T-cell (primary cell): ENCODE data around the gene RALGAPA1. TPM values are rescaled to one million over a fixed set of nuclear protein-coding genes. Genes with fewer than 3 reads are reported as not detected.

Experiments
- ATAC-seq, 4 experiments: fragments of 200-7000 bp in 3 of 4; fragments of 150-1000 bp in 1 of 4; cut with Tn5 transposase; replicated peaks in 1 of 4; 1 replicate in 3 of 4; 2 replicates in 1 of 4; pipeline ENCODE4 v1.10.0; 2021; ENCODE audit warnings: moderate library complexity in 3 of 4, mild to moderate bottlenecking in 2 of 4, moderate number of reproducible peaks in 1 of 4
- CTCF ChIA-PET, 2 donors: fragments of 300-600 bp; sonication (Branson Sonifier 250); formaldehyde crosslinking; loops; one replicate each; lab custom pipeline; 2022; ENCODE audit warnings: antibody characterized with exemption in 2 of 2; lab: Charles Lee
- POLR2A ChIA-PET, 2 donors: fragments of 300-600 bp; sonication (Branson Sonifier 250); formaldehyde crosslinking; loops; one replicate each; lab custom pipeline; 2022; ENCODE audit warnings: antibody characterized with exemption in 2 of 2; lab: Charles Lee
- DNase-seq, 35 experiments: peaks; one replicate each; pipeline versions ENCODE4 v3.0.0 to v3.0.0-alpha.2; 2013 to 2023
- H3K27ac ChIP-seq: one replicate; pipeline ENCODE4 v1.5.1; 2013; ENCODE audit warnings: low read length
- H3K27me3 ChIP-seq, 2 experiments: replicated peaks in 1 of 2; 1 replicate in 1 of 2; 2 replicates in 1 of 2; pipeline versions ENCODE4 v1.6.1 to v1.7.0; 2013; ENCODE audit warnings: low read length in 1 of 2, mixed read lengths in 1 of 2; ENCODE audit not compliant: control insufficient read depth in 2 of 2, insufficient read depth in 2 of 2; ENCODE audit errors: extremely low read depth in 1 of 2
- H3K36me3 ChIP-seq, 2 donors: 1 replicate in 1 of 2; 2 replicates in 1 of 2; pipeline versions ENCODE4 v1.6.1 to v1.7.0; 2013; ENCODE audit warnings: low read length in 1 of 2; ENCODE audit not compliant: control insufficient read depth in 2 of 2, insufficient read depth in 1 of 2; ENCODE audit errors: extremely low read depth in 1 of 2
- H3K4me1 ChIP-seq, 2 experiments: 1 replicate in 1 of 2; 2 replicates in 1 of 2; pipeline versions ENCODE4 v1.6.1 to v1.7.0; 2013; ENCODE audit warnings: low read length in 2 of 2, mixed read lengths in 1 of 2; ENCODE audit not compliant: insufficient read depth in 2 of 2, control insufficient read depth in 1 of 2; ENCODE audit errors: extremely low read depth in 1 of 2
- H3K4me3 ChIP-seq, 2 donors: 1 replicate in 1 of 2; 2 replicates in 1 of 2; pipeline versions ENCODE4 v1.5.1 to v1.7.0; 2013; ENCODE audit warnings: mild to moderate bottlenecking in 2 of 2, low read length in 1 of 2, moderate library complexity in 1 of 2; ENCODE audit not compliant: control insufficient read depth in 1 of 2; ENCODE audit errors: extremely low read depth in 1 of 2
- H3K9me3 ChIP-seq: 2 replicates; pipeline ENCODE4 v1.7.0; 2013
- H3K27ac Mint-ChIP-seq, 2 donors: one replicate each; pipeline ENCODE4 v1.8.0; 2020 to 2021; ENCODE audit warnings: mild to moderate bottlenecking in 2 of 2, mixed read lengths in 2 of 2
- H3K27me3 Mint-ChIP-seq, 2 donors: one replicate each; pipeline ENCODE4 v1.8.0; 2021 to 2022; ENCODE audit warnings: mixed read lengths in 2 of 2
- H3K36me3 Mint-ChIP-seq: one replicate; pipeline ENCODE4 v1.8.0; 2021; ENCODE audit warnings: mixed read lengths
- H3K4me1 Mint-ChIP-seq, 3 donors: one replicate each; pipeline ENCODE4 v1.8.0; 2020 to 2022; ENCODE audit warnings: mixed read lengths in 3 of 3, mild to moderate bottlenecking in 1 of 3
- H3K4me3 Mint-ChIP-seq, 3 donors: one replicate each; pipeline ENCODE4 v1.8.0; 2020 to 2022; ENCODE audit warnings: mild to moderate bottlenecking in 3 of 3, mixed read lengths in 3 of 3, moderate library complexity in 3 of 3
- H3K9me3 Mint-ChIP-seq, 3 donors: one replicate each; pipeline ENCODE4 v1.8.0; 2020 to 2022; ENCODE audit warnings: mixed read lengths in 3 of 3
- WGBS: methylation state at CpG from one replicate; pipeline ENCODE4 v1.1.5; 2013; ENCODE audit warnings: missing lambda C conversion rate; ENCODE audit not compliant: insufficient coverage; 5-methylcytosine and 5-hydroxymethylcytosine counted together
- total RNA-seq, 35 experiments: library from RNA in 6 of 35; stranded (reverse) in 6 of 35; fragments of 120-200 nt in 1 of 35; gene quantifications; one replicate each; pipeline versions ENCODE4 v1.2.1 to v1.2.4 and lab custom pipeline; 2013 to 2026

The RALGAPA1 gene
- total RNA-seq, 5 donors from 2014 or later (not counting 1 experiment from before 2014, with no cell fraction given), result 65.1 to 88.9 (median 82.9) TPM

- no peaks in the 10 kb centered on the region for H3K9me3 Mint-ChIP-seq
- no peak overlapping the region for H3K4me3 Mint-ChIP-seq
- H3K27ac Mint-ChIP-seq, result no peak overlapping the region
- ATAC-seq (no peak), DNase-seq (no peak)
- ChIA-PET CTCF (no interaction called here), POLR2A (no interaction called here)
- no peaks in the 10 kb centered on the region for H3K36me3 ChIP-seq
- H3K27me3 ChIP-seq, result no peaks in the 10 kb centered on the region
- H3K36me3 Mint-ChIP-seq, result no peaks in the 10 kb centered on the region
- H3K4me3 ChIP-seq, result no peak overlapping the region
- no peaks in the 10 kb centered on the region for H3K9me3 ChIP-seq
- no peak overlapping the region for H3K27ac ChIP-seq
- H3K4me1 ChIP-seq, result no peaks in the 10 kb centered on the region
- no peaks in the 10 kb centered on the region for H3K4me1 Mint-ChIP-seq
- peaks cover 5 to 7% of the 10 kb centered on the region in 2 donors for H3K27me3 Mint-ChIP-seq
- WGBS, result 85% methylated on average over 3 of the region's 4 CpGs
Measured at GRCh38 chr14:35512765-35513164, 296.3 kb downstream of the RALGAPA1 start.

GRCh38 chr14:35509846-35510245 lies 299.2 kb downstream of the RALGAPA1 start:
- ATAC-seq (no peak), DNase-seq (no peak)
- ChIA-PET POLR2A (no interaction called here), CTCF (interaction anchor here in 1 of 2 donors (0.7 kb wide), 1 partner anchor 589 kb away, joined by 5 read pairs; no protein-coding TSS in a partner anchor)
- Histone ChIP-seq H3K4me1 (no peaks in the 10 kb centered on the region), H3K27me3 (no peaks in the 10 kb centered on the region), H3K4me3 (no peak overlapping the region), H3K36me3 (no peaks in the 10 kb centered on the region), H3K9me3 (no peaks in the 10 kb centered on the region), H3K27ac (no peak overlapping the region)
- no peak overlapping the region for H3K27ac Mint-ChIP-seq
- H3K27me3 Mint-ChIP-seq, result peaks cover 0 to 5% of the 10 kb centered on the region in 2 donors
- H3K4me3 Mint-ChIP-seq, result no peak overlapping the region
- H3K36me3 Mint-ChIP-seq, result no peaks in the 10 kb centered on the region
- no peaks in the 10 kb centered on the region for H3K4me1 Mint-ChIP-seq
- H3K9me3 Mint-ChIP-seq, result no peaks in the 10 kb centered on the region
- no CpG with 5 or more reads among the region's 2 CpGs for WGBS

GRCh38 chr14:35506927-35507326 lies 302.2 kb downstream of the RALGAPA1 start:
- Mint-ChIP-seq H3K9me3 (no peaks in the 10 kb centered on the region), H3K27ac (no peak overlapping the region), H3K4me3 (no peak overlapping the region), H3K27me3 (peaks cover 0 to 12% of the 10 kb centered on the region in 2 donors), H3K36me3 (no peaks in the 10 kb centered on the region), H3K4me1 (no peaks in the 10 kb centered on the region)
- Histone ChIP-seq H3K4me3 (no peak overlapping the region), H3K9me3 (no peaks in the 10 kb centered on the region), H3K36me3 (no peaks in the 10 kb centered on the region), H3K4me1 (no peaks in the 10 kb centered on the region), H3K27ac (no peak overlapping the region), H3K27me3 (no peaks in the 10 kb centered on the region)
- CTCF ChIA-PET, result interaction anchor here in 1 of 2 donors (0.8 kb wide), 1 partner anchor 366 kb away, joined by 3 read pairs; no protein-coding TSS in a partner anchor
- POLR2A ChIA-PET, result no interaction called here
- no peak for ATAC-seq
- DNase-seq, result no peak

- Mint-ChIP-seq H3K9me3 (no peaks in the 10 kb centered on the region), H3K27ac (no peak overlapping the region), H3K4me1 (no peaks in the 10 kb centered on the region), H3K4me3 (no peak overlapping the region), H3K36me3 (no peaks in the 10 kb centered on the region), H3K27me3 (peaks cover 4 to 17% of the 10 kb centered on the region in 2 donors)
- WGBS, result 79% methylated on average over 4 of the region's 6 CpGs
- ChIA-PET POLR2A (interaction anchor here in 1 of 2 donors (0.5 kb wide), 1 partner anchor 299 kb away, joined by 11 read pairs; no protein-coding TSS in a partner anchor), CTCF (interaction anchor here in 1 of 2 donors (0.8 kb wide), 1 partner anchor 366 kb away, joined by 3 read pairs; no protein-coding TSS in a partner anchor)
- ATAC-seq (no peak), DNase-seq (no peak)
- Histone ChIP-seq H3K4me1 (no peaks in the 10 kb centered on the region), H3K27me3 (no peaks in the 10 kb centered on the region), H3K27ac (no peak overlapping the region), H3K36me3 (no peaks in the 10 kb centered on the region), H3K4me3 (no peak overlapping the region), H3K9me3 (no peaks in the 10 kb centered on the region)
Measured at GRCh38 chr14:35506461-35506860, 302.6 kb downstream of the RALGAPA1 start.

- no peaks in the 10 kb centered on the region for H3K4me1 ChIP-seq
- no peaks in the 10 kb centered on the region for H3K4me1 Mint-ChIP-seq
- no peaks in the 10 kb centered on the region for H3K36me3 Mint-ChIP-seq
- H3K9me3 ChIP-seq, result no peaks in the 10 kb centered on the region
- no peaks in the 10 kb centered on the region for H3K36me3 ChIP-seq
- no peak overlapping the region for H3K27ac Mint-ChIP-seq
- H3K27me3 ChIP-seq, result no peaks in the 10 kb centered on the region
- peaks cover 0 to 3% (median 0%) of the 10 kb centered on the region in 3 donors for H3K9me3 Mint-ChIP-seq
- H3K4me3 Mint-ChIP-seq, result no peak overlapping the region
- H3K27ac ChIP-seq, result no peak overlapping the region
- WGBS, result no CpG with 5 or more reads among the region's 1 CpG
- ATAC-seq (no peak), DNase-seq (no peak)
- ChIA-PET POLR2A (no interaction called here), CTCF (no interaction called here)
- no peak overlapping the region for H3K4me3 ChIP-seq
- peaks cover 8 to 25% of the 10 kb centered on the region in 2 donors for H3K27me3 Mint-ChIP-seq
Measured at GRCh38 chr14:35504260-35504659, 304.8 kb downstream of the RALGAPA1 start.

GRCh38 chr14:35503646-35504045 lies 305.4 kb downstream of the RALGAPA1 start:
- Mint-ChIP-seq H3K27ac (no peak overlapping the region), H3K36me3 (no peaks in the 10 kb centered on the region), H3K9me3 (peaks cover 0 to 3% (median 0%) of the 10 kb centered on the region in 3 donors), H3K27me3 (peaks cover 13 to 19% of the 10 kb centered on the region in 2 donors), H3K4me1 (no peaks in the 10 kb centered on the region), H3K4me3 (no peak overlapping the region)
- Histone ChIP-seq H3K4me3 (no peak overlapping the region), H3K4me1 (no peaks in the 10 kb centered on the region), H3K27ac (no peak overlapping the region), H3K9me3 (no peaks in the 10 kb centered on the region), H3K27me3 (no peaks in the 10 kb centered on the region), H3K36me3 (no peaks in the 10 kb centered on the region)
- DNase-seq (no peak), ATAC-seq (no peak)
- ChIA-PET CTCF (no interaction called here), POLR2A (no interaction called here)
- WGBS, result 54% methylated on average over 2 of the region's 3 CpGs
